ENCODE results near the gene RPTOR.

DNA sequence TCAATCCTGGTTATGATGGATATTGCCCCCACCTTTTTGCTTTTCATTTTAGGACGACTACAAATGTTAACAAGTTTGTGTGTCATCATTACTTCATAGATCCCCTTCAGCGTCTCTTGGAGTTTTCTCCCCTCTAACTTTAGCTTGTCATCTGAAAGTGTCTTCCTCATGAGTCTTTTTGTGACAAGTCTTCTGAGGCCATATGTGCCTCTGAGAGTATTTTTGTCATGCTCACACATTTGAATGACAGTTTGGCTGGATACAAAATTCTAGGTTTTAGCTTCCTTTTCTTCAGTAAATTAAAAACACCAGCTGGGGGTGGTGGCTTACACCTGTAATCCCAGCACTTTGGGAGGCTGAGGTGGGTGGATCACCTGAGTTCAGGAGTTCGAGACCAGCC is 243.2 kb downstream of the RPTOR start:
- TF ChIP-seq, protein P1, sequence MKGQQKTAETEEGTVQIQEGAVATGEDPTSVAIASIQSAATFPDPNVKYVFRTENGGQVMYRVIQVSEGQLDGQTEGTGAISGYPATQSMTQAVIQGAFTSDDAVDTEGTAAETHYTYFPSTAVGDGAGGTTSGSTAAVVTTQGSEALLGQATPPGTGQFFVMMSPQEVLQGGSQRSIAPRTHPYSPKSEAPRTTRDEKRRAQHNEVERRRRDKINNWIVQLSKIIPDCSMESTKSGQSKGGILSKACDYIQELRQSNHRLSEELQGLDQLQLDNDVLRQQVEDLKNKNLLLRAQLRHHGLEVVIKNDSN (IDR thresholded peaks at IDR 0.05; ENCODE audit: borderline replicate concordance, low read depth) = no peak
- TF ChIP-seq, protein P2, sequence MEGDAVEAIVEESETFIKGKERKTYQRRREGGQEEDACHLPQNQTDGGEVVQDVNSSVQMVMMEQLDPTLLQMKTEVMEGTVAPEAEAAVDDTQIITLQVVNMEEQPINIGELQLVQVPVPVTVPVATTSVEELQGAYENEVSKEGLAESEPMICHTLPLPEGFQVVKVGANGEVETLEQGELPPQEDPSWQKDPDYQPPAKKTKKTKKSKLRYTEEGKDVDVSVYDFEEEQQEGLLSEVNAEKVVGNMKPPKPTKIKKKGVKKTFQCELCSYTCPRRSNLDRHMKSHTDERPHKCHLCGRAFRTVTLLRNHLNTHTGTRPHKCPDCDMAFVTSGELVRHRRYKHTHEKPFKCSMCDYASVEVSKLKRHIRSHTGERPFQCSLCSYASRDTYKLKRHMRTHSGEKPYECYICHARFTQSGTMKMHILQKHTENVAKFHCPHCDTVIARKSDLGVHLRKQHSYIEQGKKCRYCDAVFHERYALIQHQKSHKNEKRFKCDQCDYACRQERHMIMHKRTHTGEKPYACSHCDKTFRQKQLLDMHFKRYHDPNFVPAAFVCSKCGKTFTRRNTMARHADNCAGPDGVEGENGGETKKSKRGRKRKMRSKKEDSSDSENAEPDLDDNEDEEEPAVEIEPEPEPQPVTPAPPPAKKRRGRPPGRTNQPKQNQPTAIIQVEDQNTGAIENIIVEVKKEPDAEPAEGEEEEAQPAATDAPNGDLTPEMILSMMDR (IDR thresholded peaks at IDR 0.05) = no peak
- no peak for TF ChIP-seq MXI1 (IDR thresholded peaks at IDR 0.05; ENCODE audit: low read depth, low read length)
- TF ChIP-seq, protein P3, sequence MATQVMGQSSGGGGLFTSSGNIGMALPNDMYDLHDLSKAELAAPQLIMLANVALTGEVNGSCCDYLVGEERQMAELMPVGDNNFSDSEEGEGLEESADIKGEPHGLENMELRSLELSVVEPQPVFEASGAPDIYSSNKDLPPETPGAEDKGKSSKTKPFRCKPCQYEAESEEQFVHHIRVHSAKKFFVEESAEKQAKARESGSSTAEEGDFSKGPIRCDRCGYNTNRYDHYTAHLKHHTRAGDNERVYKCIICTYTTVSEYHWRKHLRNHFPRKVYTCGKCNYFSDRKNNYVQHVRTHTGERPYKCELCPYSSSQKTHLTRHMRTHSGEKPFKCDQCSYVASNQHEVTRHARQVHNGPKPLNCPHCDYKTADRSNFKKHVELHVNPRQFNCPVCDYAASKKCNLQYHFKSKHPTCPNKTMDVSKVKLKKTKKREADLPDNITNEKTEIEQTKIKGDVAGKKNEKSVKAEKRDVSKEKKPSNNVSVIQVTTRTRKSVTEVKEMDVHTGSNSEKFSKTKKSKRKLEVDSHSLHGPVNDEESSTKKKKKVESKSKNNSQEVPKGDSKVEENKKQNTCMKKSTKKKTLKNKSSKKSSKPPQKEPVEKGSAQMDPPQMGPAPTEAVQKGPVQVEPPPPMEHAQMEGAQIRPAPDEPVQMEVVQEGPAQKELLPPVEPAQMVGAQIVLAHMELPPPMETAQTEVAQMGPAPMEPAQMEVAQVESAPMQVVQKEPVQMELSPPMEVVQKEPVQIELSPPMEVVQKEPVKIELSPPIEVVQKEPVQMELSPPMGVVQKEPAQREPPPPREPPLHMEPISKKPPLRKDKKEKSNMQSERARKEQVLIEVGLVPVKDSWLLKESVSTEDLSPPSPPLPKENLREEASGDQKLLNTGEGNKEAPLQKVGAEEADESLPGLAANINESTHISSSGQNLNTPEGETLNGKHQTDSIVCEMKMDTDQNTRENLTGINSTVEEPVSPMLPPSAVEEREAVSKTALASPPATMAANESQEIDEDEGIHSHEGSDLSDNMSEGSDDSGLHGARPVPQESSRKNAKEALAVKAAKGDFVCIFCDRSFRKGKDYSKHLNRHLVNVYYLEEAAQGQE (IDR thresholded peaks at IDR 0.05; ENCODE audit: low read depth, low read length) = no peak
